ENCODE results near the gene MMP26. TPM values are rescaled to one million over a fixed set of nuclear protein-coding genes. Genes with fewer than 3 reads are reported as not detected.

MMP26 gene
- total and polyA plus RNA-seq, 2 experiments from 2014 or later: not detected

GRCh38 chr11:4677948-4678347, 26.6 kb upstream of the MMP26 start:
- H3K9me2 ChIP-seq (ENCODE audit: insufficient read depth): no peaks in the 10 kb centered on the region
- H2AFZ ChIP-seq: no peak overlapping the region
- H3K4me1 ChIP-seq (ENCODE audit: insufficient read depth): no peaks in the 10 kb centered on the region
- no peak overlapping the region for H3K27ac ChIP-seq
- no peaks in the 10 kb centered on the region for H3F3A ChIP-seq (ENCODE audit: insufficient read depth)
- in situ Hi-C loops (cut with MboI): no loop called here
- no peaks in the 10 kb centered on the region for H4K20me1 ChIP-seq (ENCODE audit: insufficient read depth)
- no peaks in the 10 kb centered on the region for H3K27me3 ChIP-seq (replicated peaks; ENCODE audit: insufficient read depth)
- H3K4me2 ChIP-seq (ENCODE audit: unreplicated experiment): no peak overlapping the region
- TF ChIP-seq EZH2 (IDR thresholded peaks at IDR 0.05; ENCODE audit: insufficient read depth, poor library complexity, severe bottlenecking) (no peak), EZH2phosphoT487 (IDR thresholded peaks at IDR 0.05; ENCODE audit: insufficient read depth, low read depth) (no peak)
- H3K79me2 ChIP-seq (ENCODE audit: insufficient read depth): no peaks in the 10 kb centered on the region
- 24 to 26% methylated on average over 2 of the region's 2 CpGs for WGBS, 2 experiments (ENCODE audit: low coverage in 1 of 2, low lambda C conversion rate in 2 of 2, missing lambda C conversion rate in 2 of 2)
- no peak overlapping the region for H3K4me3 ChIP-seq
- DNase-seq: no peak
- no peak overlapping the region for H3K9ac ChIP-seq
- H3K36me3 ChIP-seq (ENCODE audit: low read depth): no peaks in the 10 kb centered on the region
- no peaks in the 10 kb centered on the region for H3K9me3 ChIP-seq (ENCODE audit: low read depth)

GRCh38 chr11:4680341-4680740, 24.2 kb upstream of the MMP26 start:
- TF ChIP-seq EZH2 (IDR thresholded peaks at IDR 0.05; ENCODE audit: insufficient read depth, poor library complexity, severe bottlenecking): no peak
- no peak for TF ChIP-seq EZH2phosphoT487 (IDR thresholded peaks at IDR 0.05; ENCODE audit: insufficient read depth, low read depth)
- no peaks in the 10 kb centered on the region for H3F3A ChIP-seq (ENCODE audit: insufficient read depth)
- in situ Hi-C loops (cut with MboI): no loop called here
- H3K9me2 ChIP-seq (ENCODE audit: insufficient read depth): no peaks in the 10 kb centered on the region
- H3K27me3 ChIP-seq (replicated peaks; ENCODE audit: insufficient read depth): no peaks in the 10 kb centered on the region
- H3K4me3 ChIP-seq: no peak overlapping the region
- no peak for DNase-seq
- WGBS, 2 experiments (ENCODE audit: low coverage in 1 of 2, low lambda C conversion rate in 2 of 2, missing lambda C conversion rate in 2 of 2): 2 to 3% methylated on average over 3 of the region's 3 CpGs
- no peak overlapping the region for H3K9ac ChIP-seq
- no peaks in the 10 kb centered on the region for H3K4me1 ChIP-seq (ENCODE audit: insufficient read depth)
- no peak overlapping the region for H2AFZ ChIP-seq
- no peaks in the 10 kb centered on the region for H4K20me1 ChIP-seq (ENCODE audit: insufficient read depth)
- H3K9me3 ChIP-seq (ENCODE audit: low read depth): no peaks in the 10 kb centered on the region
- no peaks in the 10 kb centered on the region for H3K36me3 ChIP-seq (ENCODE audit: low read depth)
- no peak overlapping the region for H3K27ac ChIP-seq
- no peaks in the 10 kb centered on the region for H3K79me2 ChIP-seq (ENCODE audit: insufficient read depth)
- no peak overlapping the region for H3K4me2 ChIP-seq (ENCODE audit: unreplicated experiment)

- H3K4me1 ChIP-seq (ENCODE audit: insufficient read depth): no peaks in the 10 kb centered on the region
- TF ChIP-seq EZH2phosphoT487 (IDR thresholded peaks at IDR 0.05; ENCODE audit: insufficient read depth, low read depth) (no peak), EZH2 (IDR thresholded peaks at IDR 0.05; ENCODE audit: insufficient read depth, poor library complexity, severe bottlenecking) (no peak)
- DNase-seq: peak; percentile 23
- no peak overlapping the region for H3K4me2 ChIP-seq (ENCODE audit: unreplicated experiment)
- no peak overlapping the region for H3K9ac ChIP-seq
- H3K9me3 ChIP-seq (ENCODE audit: low read depth): no peaks in the 10 kb centered on the region
- H3K9me2 ChIP-seq (ENCODE audit: insufficient read depth): no peaks in the 10 kb centered on the region
- H2AFZ ChIP-seq: no peak overlapping the region
- H3K36me3 ChIP-seq (ENCODE audit: low read depth): no peaks in the 10 kb centered on the region
- WGBS, 2 experiments (ENCODE audit: low coverage in 1 of 2, low lambda C conversion rate in 2 of 2, missing lambda C conversion rate in 2 of 2): 6 to 19% methylated on average over 2 of the region's 2 CpGs
- no peaks in the 10 kb centered on the region for H4K20me1 ChIP-seq (ENCODE audit: insufficient read depth)
- no peaks in the 10 kb centered on the region for H3F3A ChIP-seq (ENCODE audit: insufficient read depth)
- in situ Hi-C loops (cut with MboI): no loop called here
- no peak overlapping the region for H3K27ac ChIP-seq
- H3K27me3 ChIP-seq (replicated peaks; ENCODE audit: insufficient read depth): no peaks in the 10 kb centered on the region
- no peak overlapping the region for H3K4me3 ChIP-seq
- no peaks in the 10 kb centered on the region for H3K79me2 ChIP-seq (ENCODE audit: insufficient read depth)
These were observed 21.8 kb upstream of the MMP26 start for GRCh38 chr11:4682623-4683419.

GRCh38 chr11:4684631-4685285, 19.8 kb upstream of the MMP26 start:
- DNase-seq: no peak
- no peak overlapping the region for H3K27ac ChIP-seq
- H3K79me2 ChIP-seq (ENCODE audit: insufficient read depth): no peaks in the 10 kb centered on the region
- H3K4me3 ChIP-seq: no peak overlapping the region
- H3K9ac ChIP-seq: no peak overlapping the region
- no peak overlapping the region for H2AFZ ChIP-seq
- no peaks in the 10 kb centered on the region for H3K4me1 ChIP-seq (ENCODE audit: insufficient read depth)
- no peaks in the 10 kb centered on the region for H4K20me1 ChIP-seq (ENCODE audit: insufficient read depth)
- H3K9me3 ChIP-seq (ENCODE audit: low read depth): no peaks in the 10 kb centered on the region
- H3K36me3 ChIP-seq (ENCODE audit: low read depth): no peaks in the 10 kb centered on the region
- no peaks in the 10 kb centered on the region for H3F3A ChIP-seq (ENCODE audit: insufficient read depth)
- WGBS, 2 experiments (ENCODE audit: low coverage in 1 of 2, low lambda C conversion rate in 2 of 2, missing lambda C conversion rate in 2 of 2): 11 to 18% methylated on average over 3 of the region's 3 CpGs
- no peaks in the 10 kb centered on the region for H3K9me2 ChIP-seq (ENCODE audit: insufficient read depth)
- TF ChIP-seq EZH2phosphoT487 (IDR thresholded peaks at IDR 0.05; ENCODE audit: insufficient read depth, low read depth) (no peak), EZH2 (IDR thresholded peaks at IDR 0.05; ENCODE audit: insufficient read depth, poor library complexity, severe bottlenecking) (no peak)
- no peak overlapping the region for H3K4me2 ChIP-seq (ENCODE audit: unreplicated experiment)
- H3K27me3 ChIP-seq (replicated peaks; ENCODE audit: insufficient read depth): no peaks in the 10 kb centered on the region
- in situ Hi-C loops (cut with MboI): no loop called here

Data from GM23248 (cell line).